ENCODE results near the gene SLC35F1. TPM values are rescaled to one million over a fixed set of nuclear protein-coding genes. Genes with fewer than 3 reads are reported as not detected.
"Not testable (repeated sequence)": the region's sequence is repeated elsewhere in the genome, so short reads cannot be mapped to it uniquely, and the experiment has no call there.

SLC35F1 gene
- total RNA-seq, 1 experiment from 2014 or later, result 4.3 TPM

DNA sequence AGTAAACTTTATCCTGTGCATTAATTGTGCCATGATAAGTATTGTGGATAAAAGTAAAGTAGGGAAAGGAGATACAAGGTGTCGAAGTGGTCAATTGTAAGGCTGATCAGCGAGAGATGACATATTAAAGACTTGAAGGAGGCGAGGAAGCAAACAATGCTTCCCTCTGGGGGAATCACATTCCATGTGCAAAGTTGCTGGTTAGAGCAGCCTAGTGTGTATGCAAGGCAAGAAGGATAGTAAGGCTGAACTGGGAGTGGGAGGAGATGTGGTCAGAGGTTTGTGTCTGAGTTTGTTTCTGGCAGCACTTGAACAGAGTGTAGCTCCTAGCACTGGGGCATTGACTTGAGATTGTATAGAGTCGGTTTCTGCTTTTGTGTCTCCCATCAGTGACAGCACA is 122.9 kb downstream of the SLC35F1 start:
- Histone ChIP-seq H3K27ac (ENCODE audit: insufficient read length, low read depth, low read length) (no peak overlapping the region), H3T11ph (ENCODE audit: low read length) (no peak overlapping the region), H2BK20ac (ENCODE audit: low read depth, low read length, poor library complexity, severe bottlenecking) (no peak overlapping the region), H4K91ac (ENCODE audit: insufficient read length, low read depth, low read length) (no peak overlapping the region), H2BK15ac (ENCODE audit: low read depth, low read length) (no peak overlapping the region), H3K9ac (ENCODE audit: extremely low read depth, insufficient read length, low read length) (no peak overlapping the region), H4K5ac (ENCODE audit: insufficient read length, low read depth, low read length) (no peak overlapping the region), H2BK5ac (ENCODE audit: insufficient read length, low read length) (no peak overlapping the region), H4K20me1 (ENCODE audit: control insufficient read depth, insufficient read depth, insufficient read length) (no peaks in the 10 kb centered on the region), H3K9me3 (ENCODE audit: control insufficient read depth, low read depth, low read length) (no peaks in the 10 kb centered on the region), H3K27me3 (ENCODE audit: insufficient read depth, low read length) (no peaks in the 10 kb centered on the region), H3K79me1 (ENCODE audit: insufficient read depth, low read depth, low read length, poor library complexity, severe bottlenecking) (no peaks in the 10 kb centered on the region), H2BK120ac (ENCODE audit: low read depth, low read length, poor library complexity, severe bottlenecking) (no peak overlapping the region), H2AFZ (ENCODE audit: low read length) (no peak overlapping the region), H3K18ac (ENCODE audit: insufficient read length, low read depth, low read length) (no peak overlapping the region), H2AK5ac (ENCODE audit: insufficient read length, low read length) (no peak overlapping the region), H3K14ac (ENCODE audit: insufficient read depth, low read length) (no peak overlapping the region), H3K4me1 (ENCODE audit: insufficient read depth, low read length) (no peaks in the 10 kb centered on the region), H3K23me2 (ENCODE audit: insufficient read length, low read depth, low read length, poor library complexity, severe bottlenecking) (no peaks in the 10 kb centered on the region), H3K56ac (ENCODE audit: insufficient read length, low read depth, low read length) (no peak overlapping the region), H3K4me2 (ENCODE audit: insufficient read depth, insufficient read length, low read length) (no peak overlapping the region), H4K8ac (replicated peaks; ENCODE audit: insufficient read length, low read depth, low read length) (no peak overlapping the region), H3K79me2 (ENCODE audit: insufficient read depth, low read length) (no peaks in the 10 kb centered on the region), H3K23ac (ENCODE audit: insufficient read length, low read depth, low read length) (no peak overlapping the region), H2BK12ac (ENCODE audit: insufficient read length, low read depth, low read length) (no peak overlapping the region), H3K4ac (ENCODE audit: low read depth, low read length) (no peak overlapping the region)
- Mint-ChIP-seq H3K36me3 (ENCODE audit: insufficient read depth in 1 of 3, low read depth in 3 of 3) (peaks cover 0 to 2% (median under 1%) of the 10 kb centered on the region in 3 experiments; a peak in 3 of 7 replicates), H3K9me3 (peaks cover 0 to 3% of the 10 kb centered on the region in 2 experiments; a peak in 3 of 5 replicates), H3K27me3 (ENCODE audit: low read depth) (no peaks in the 10 kb centered on the region), H3K4me1 (no peaks in the 10 kb centered on the region), H3K4me3 (no peak overlapping the region), H3K27ac (no peak overlapping the region)
- WGBS (ENCODE audit: extremely low coverage, insufficient read length, low lambda C conversion rate), result no CpG with 5 or more reads among the region's 4 CpGs
- no peak for DNase-seq
- TF ChIP-seq, protein P1, sequence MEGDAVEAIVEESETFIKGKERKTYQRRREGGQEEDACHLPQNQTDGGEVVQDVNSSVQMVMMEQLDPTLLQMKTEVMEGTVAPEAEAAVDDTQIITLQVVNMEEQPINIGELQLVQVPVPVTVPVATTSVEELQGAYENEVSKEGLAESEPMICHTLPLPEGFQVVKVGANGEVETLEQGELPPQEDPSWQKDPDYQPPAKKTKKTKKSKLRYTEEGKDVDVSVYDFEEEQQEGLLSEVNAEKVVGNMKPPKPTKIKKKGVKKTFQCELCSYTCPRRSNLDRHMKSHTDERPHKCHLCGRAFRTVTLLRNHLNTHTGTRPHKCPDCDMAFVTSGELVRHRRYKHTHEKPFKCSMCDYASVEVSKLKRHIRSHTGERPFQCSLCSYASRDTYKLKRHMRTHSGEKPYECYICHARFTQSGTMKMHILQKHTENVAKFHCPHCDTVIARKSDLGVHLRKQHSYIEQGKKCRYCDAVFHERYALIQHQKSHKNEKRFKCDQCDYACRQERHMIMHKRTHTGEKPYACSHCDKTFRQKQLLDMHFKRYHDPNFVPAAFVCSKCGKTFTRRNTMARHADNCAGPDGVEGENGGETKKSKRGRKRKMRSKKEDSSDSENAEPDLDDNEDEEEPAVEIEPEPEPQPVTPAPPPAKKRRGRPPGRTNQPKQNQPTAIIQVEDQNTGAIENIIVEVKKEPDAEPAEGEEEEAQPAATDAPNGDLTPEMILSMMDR (conservative IDR thresholded peaks at IDR 0.05), result no peak

DNA sequence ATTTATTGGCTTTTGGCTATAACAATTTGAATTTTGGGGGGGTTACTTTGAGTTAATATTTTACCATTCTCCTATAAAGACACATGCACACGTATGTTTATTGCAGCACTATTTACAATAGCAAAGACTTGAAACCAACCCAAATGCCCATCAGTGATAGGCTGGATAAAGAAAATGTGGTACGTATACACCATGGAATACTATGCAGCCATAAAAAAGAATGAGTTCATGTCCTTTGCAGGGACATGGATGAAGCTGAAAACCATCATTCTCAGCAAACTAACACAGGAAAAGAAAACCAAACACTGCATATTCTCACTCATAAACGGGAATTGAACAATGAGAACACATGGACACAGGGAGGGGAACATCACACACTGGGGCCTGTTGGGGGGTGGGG is 130.4 kb downstream of the SLC35F1 start:
- not testable (repeated sequence) for H3K79me2 ChIP-seq (ENCODE audit: insufficient read depth, low read length)

More for the DNA sequence above, 130.4 kb downstream of the SLC35F1 start:
- H4K8ac ChIP-seq (replicated peaks; ENCODE audit: insufficient read length, low read depth, low read length); H2BK15ac ChIP-seq (ENCODE audit: low read depth, low read length); H2AK5ac ChIP-seq (ENCODE audit: insufficient read length, low read length); H3T11ph ChIP-seq (ENCODE audit: low read length); H3K23me2 ChIP-seq (ENCODE audit: insufficient read length, low read depth, low read length, poor library complexity, severe bottlenecking); H3K4me1 Mint-ChIP-seq; H3K56ac ChIP-seq (ENCODE audit: insufficient read length, low read depth, low read length); H4K20me1 ChIP-seq (ENCODE audit: control insufficient read depth, insufficient read depth, insufficient read length); H2BK120ac ChIP-seq (ENCODE audit: low read depth, low read length, poor library complexity, severe bottlenecking); H2AFZ ChIP-seq (ENCODE audit: low read length); H3K9me3 ChIP-seq (ENCODE audit: control insufficient read depth, low read depth, low read length); H3K27ac Mint-ChIP-seq; H3K4me3 Mint-ChIP-seq; H3K18ac ChIP-seq (ENCODE audit: insufficient read length, low read depth, low read length); H2BK20ac ChIP-seq (ENCODE audit: low read depth, low read length, poor library complexity, severe bottlenecking); H3K27me3 ChIP-seq (ENCODE audit: insufficient read depth, low read length); H4K91ac ChIP-seq (ENCODE audit: insufficient read length, low read depth, low read length); H3K4ac ChIP-seq (ENCODE audit: low read depth, low read length); H3K27me3 Mint-ChIP-seq (ENCODE audit: low read depth); H3K23ac ChIP-seq (ENCODE audit: insufficient read length, low read depth, low read length); H4K5ac ChIP-seq (ENCODE audit: insufficient read length, low read depth, low read length); H3K4me2 ChIP-seq (ENCODE audit: insufficient read depth, insufficient read length, low read length); H2BK5ac ChIP-seq (ENCODE audit: insufficient read length, low read length); H3K79me1 ChIP-seq (ENCODE audit: insufficient read depth, low read depth, low read length, poor library complexity, severe bottlenecking); H3K9ac ChIP-seq (ENCODE audit: extremely low read depth, insufficient read length, low read length); H3K27ac ChIP-seq (ENCODE audit: insufficient read length, low read depth, low read length); H3K4me1 ChIP-seq (ENCODE audit: insufficient read depth, low read length); H2BK12ac ChIP-seq (ENCODE audit: insufficient read length, low read depth, low read length); DNase-seq; H3K14ac ChIP-seq (ENCODE audit: insufficient read depth, low read length): not testable (repeated sequence)
- peaks cover 17 to 20% of the 10 kb centered on the region in 2 experiments; a peak in 4 of 5 replicates for H3K9me3 Mint-ChIP-seq
- H3K36me3 Mint-ChIP-seq (ENCODE audit: insufficient read depth in 1 of 3, low read depth in 3 of 3), result peaks cover 0 to 25% (median 4%) of the 10 kb centered on the region in 3 experiments; a peak in 6 of 7 replicates
- WGBS (ENCODE audit: extremely low coverage, insufficient read length, low lambda C conversion rate), result no CpG with 5 or more reads among the region's 3 CpGs
